Stimulated activated CD4-positive, alpha-beta T cell treated with anti-CD3 and anti-CD28 coated beads, TNF-alpha, amount 100 ng/mL, for 1 hour (primary cell): ENCODE measurements around the gene KIF4A.

Experiments used
- DNase-seq, 3 donors: peaks; one replicate each; pipeline ENCODE4 v3.0.0-alpha.2; 2020; ENCODE audit warnings: low read depth in 3 of 3, low spot score in 1 of 3

KIF4A gene

GRCh38 chrX:70436343-70436742, 146.4 kb downstream of the KIF4A start:
- DNase-seq: no peak

DNA sequence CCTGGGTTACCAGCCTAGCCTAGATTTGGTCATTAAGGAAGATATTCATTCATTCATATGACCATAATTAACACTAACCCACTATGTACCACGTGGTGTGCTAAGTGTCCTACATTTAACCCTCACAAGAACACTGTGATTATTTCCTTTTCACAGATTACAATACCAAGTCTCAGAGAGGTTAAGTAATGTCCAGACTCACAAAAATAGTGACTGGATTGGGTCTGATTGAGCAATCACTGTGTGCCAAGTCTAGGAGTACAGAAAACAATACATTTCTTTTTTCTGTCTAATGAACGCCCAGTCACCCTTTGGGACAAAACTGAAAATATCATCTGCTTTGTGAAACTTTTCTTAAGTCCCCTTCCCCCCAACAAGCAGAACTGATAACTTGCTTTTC, 147.1 kb downstream of the KIF4A start:
- no peak for DNase-seq

DNA sequence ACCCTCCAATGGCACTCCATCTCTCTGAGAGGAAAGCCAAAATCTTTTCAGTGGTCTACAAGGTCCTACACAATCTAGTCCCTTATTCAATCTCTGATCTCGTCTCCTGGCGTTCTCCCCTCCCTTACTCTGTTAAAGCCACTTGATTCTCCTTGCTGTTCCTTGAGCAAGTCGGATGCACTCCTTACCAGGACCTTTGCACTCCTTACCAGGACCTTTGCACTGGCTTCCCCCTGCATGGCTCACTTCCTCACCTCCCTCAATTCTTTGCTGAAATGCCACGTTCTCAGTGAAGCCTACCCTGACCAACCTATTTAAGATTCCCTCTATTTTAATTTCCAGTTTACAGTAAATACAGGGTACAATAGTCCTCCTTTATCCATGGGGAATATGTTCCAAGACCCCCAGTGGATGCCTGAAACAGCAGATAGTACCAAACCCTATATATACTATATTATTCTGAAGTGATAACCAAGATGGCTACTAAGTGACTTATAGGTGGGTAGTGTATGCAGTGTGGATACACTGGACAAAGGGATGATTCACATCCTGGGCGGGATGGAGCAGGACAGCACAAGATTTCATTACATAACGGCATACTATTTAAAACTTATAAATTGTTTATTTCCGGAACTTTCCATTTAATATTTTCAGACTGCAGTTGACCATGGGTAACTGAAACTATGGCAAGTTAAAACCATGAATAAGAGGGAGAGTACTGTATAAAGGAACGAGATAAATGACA, 148.2 kb downstream of the KIF4A start:
- DNase-seq: no peak

- no peak for DNase-seq
Observed at GRCh38 chrX:70439016-70439415, 149.1 kb downstream of the KIF4A start.

- DNase-seq: no peak
Observed at GRCh38 chrX:70442224-70442623, 152.3 kb downstream of the KIF4A start.

GRCh38 chrX:70444326-70444945, 154.5 kb downstream of the KIF4A start, which contains the start of gene DLG3:
TSS of gene DLG3 (plus strand) at chrX:70444835. CDS start at chrX:70445202, 367 bp downstream.
- DNase-seq: no peak

GRCh38 chrX:70444946-70445656, 155.2 kb downstream of the KIF4A start:
- DNase-seq: no peak

DNA sequence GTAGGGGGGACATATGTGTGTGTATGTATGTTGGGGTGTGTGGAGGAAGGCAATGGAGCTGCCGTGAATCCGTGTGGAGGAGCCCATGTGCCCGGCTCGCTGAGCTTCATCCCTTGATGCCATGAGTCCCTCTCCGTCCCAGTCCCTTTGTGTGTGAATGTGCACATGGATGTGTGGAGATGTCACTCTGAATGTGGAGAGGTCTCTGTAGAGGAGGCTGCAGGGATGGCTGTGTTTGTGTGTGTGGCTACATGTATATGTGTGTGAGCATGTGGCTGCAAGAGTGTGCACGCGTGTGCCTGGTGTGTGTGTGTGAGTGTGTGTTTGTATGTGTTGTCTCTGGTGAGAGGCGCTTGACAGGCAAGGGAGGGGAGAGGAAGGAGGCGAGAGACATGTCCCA, 156.0 kb downstream of the KIF4A start:
- DNase-seq: no peak

DNA sequence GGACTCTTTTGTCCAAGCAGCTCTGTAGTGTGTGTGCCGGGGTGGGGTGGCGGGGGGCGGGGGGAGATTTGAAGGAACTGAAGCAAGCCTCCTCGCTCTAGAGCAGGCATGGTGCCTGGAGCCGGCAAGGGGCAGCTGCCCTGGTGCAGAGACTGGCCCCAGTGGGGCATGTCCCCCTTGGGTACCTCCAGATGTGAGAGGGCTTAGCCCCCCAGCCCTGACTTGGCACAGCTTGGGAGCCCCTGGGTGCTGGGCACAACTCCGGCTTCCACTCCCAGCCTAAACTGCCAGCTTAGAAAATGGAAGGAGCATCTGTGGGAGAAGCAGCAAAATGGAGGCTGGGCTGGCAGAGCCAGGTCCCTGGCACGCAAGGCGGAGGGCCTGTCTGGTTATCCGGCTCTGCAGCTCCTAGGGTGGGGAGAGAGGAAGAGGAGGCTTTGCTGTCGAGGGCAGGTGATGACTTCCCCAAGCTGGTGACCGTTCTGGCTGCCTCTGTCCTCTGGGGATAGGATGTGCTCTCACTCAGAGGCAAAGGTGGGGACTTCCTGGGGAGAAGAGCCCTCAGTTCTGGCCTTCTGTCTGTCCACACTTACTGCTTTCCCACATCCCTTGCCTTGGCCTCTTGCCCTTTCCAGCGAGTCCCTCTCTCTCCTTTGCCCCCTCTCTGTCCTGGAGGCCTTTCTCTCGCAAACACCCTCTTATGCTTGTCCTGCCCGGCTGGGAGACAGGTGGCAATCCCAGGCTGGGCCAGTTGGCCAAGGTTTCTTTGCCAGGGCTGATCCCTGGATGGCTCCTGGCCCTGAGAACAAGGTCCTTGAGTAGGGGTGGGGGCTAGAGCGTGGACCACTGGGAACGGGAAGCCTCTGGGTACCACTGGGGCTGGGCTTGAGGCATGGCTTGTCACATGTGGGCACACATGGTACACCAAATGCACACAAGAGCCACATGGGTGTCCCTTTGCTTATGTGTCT, 156.8 kb downstream of the KIF4A start:
- DNase-seq: no peak

- DNase-seq: no peak
Observed at GRCh38 chrX:70449457-70449966, 159.6 kb downstream of the KIF4A start.

DNA sequence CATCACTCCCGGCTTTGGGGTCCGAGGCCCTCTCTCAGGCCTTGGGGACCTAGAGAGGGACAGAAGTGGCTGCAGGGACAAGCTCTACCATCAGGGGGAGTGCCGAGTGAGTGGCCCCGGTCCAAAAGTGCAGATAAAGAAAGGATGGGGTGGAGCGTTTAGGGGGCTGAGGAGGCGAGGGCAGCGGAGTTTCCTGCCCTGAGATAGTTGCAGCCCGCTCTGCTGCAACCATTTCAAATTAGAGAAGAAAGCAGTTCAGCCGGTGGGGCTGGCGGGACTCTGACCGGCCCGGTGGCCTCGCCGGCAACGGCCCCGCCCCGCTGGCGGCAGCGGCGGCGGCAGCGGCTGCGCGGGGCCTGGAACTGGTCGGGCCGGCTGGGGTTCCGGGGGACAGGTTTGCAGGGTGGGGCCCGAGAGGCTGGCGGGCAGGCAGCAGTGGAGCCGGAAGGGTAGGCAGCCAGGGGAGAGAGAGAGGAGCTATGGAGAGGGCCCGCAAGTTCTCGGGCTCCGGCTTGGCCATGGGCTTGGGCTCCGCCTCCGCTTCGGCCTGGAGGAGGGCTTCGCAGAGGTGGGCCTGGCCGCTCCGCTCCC, 162.3 kb downstream of the KIF4A start:
- DNase-seq: peak in 1 of 3 donors; percentile 42

GRCh38 chrX:70453024-70453618, 163.2 kb downstream of the KIF4A start:
- DNase-seq: no peak

DNA sequence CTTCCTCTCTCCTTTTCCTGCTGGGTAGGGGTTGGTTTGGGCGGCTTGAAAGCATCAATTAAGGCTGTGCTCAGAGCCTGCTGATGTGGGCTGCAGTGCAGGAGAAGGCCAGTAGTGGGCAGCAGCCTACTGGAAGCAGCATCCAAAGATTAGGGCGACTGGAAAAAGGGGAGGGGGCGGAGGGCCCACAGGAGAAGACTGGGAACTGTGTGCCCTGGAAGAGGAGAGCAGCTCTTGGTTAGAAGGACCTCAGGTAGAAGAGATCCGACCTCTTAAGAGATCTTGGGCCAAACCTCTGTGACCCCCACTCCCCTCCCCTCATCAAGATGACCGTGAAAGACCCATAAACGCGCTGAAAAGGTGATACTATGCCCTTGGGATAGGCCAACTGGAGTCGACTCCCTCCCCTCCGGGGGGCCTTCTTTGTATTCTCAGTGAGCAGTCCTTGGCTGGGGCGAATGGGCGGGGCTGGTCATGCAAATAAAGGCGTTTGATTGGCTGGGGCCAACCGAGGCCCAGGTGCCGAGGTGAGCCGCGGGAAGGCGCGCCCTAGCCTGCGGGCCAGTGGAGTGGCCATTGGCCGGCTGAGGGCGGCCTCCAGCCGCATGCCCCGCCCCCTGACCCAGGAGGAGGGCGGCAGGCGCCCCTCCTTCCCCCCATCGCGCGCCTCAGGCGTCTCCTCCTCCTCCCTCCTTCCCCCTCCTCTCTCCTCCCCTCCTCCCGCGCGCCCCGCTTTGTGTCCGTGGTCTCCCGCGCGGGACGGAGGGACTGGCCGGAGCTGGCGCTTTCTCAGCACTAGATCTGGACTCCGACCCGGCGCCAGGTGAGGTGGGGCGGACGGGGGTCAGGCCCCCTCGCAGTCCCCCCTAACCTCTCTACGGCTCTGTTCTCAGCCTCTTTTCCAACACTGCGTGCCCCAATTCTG, 164.8 kb downstream of the KIF4A start:
- peak in 1 of 3 donors; percentile 42 for DNase-seq

GRCh38 chrX:70455366-70456202, 165.7 kb downstream of the KIF4A start:
- no peak for DNase-seq

DNA sequence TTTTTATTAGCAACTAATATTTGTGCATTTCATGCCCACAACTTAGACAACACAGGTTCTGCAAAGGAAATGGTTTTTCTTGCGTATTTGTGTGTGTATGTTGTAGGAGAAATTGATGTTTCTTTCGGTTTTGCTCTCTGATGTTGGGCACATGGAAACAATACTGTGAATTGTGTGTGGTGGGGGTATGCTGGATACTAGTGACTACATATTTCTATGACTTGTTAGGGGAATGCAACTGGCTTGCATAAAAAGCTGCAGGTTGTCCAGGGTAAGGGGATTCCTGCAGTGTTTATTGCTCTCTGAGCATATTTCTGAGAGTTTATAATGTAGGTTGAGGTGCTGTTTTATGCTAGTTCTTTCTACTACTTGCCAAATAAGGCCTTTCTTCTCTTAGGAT, 166.4 kb downstream of the KIF4A start:
- no peak for DNase-seq

DNA sequence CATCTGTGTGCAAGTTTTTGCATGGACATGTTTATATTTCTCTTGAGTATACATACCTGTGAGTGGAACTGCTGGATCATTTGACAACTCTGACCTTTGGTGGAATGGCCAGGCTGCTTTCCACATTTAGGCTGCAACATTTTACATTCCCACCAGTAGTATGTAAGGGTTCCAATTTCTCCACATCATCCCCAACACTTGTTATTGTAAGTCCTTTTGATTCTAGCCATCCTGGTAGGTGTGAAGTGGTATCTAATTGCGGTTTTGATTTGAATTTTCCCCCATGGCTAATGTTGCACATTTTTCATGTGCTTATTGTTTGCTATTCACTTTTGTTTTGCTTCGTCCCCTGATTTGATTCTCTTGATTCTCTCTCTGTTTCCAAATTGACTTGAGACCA, 171.1 kb downstream of the KIF4A start:
- no peak for DNase-seq

GRCh38 chrX:70464051-70464450, 174.1 kb downstream of the KIF4A start:
- DNase-seq: no peak

DNA sequence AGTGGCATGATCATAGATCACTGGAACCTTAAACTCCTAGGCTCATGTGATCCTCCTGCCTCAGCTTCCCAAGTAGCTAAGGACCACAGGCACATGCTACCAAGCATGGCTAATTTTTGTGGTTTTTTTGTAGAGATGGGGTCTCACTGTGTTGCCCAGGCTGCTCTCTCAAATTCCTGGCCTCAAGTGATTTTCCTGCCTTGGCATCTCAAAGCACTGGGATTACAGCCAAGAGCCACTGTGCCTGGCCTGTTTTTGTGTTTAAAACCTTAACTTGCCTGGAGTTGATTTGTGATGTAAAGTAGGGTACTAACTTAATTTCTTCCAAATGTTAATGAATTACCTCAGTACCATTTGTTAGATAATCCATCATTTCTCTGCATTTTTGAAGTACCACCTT, 177.1 kb downstream of the KIF4A start:
- DNase-seq: no peak
